ENCODE measurements around the gene RBM5.

- TF ChIP-seq, protein P1, sequence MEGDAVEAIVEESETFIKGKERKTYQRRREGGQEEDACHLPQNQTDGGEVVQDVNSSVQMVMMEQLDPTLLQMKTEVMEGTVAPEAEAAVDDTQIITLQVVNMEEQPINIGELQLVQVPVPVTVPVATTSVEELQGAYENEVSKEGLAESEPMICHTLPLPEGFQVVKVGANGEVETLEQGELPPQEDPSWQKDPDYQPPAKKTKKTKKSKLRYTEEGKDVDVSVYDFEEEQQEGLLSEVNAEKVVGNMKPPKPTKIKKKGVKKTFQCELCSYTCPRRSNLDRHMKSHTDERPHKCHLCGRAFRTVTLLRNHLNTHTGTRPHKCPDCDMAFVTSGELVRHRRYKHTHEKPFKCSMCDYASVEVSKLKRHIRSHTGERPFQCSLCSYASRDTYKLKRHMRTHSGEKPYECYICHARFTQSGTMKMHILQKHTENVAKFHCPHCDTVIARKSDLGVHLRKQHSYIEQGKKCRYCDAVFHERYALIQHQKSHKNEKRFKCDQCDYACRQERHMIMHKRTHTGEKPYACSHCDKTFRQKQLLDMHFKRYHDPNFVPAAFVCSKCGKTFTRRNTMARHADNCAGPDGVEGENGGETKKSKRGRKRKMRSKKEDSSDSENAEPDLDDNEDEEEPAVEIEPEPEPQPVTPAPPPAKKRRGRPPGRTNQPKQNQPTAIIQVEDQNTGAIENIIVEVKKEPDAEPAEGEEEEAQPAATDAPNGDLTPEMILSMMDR (IDR thresholded peaks at IDR 0.05), result no peak
- no peak for TF ChIP-seq MAX (IDR thresholded peaks at IDR 0.05; ENCODE audit: low read depth)
- TF ChIP-seq SIN3A (IDR thresholded peaks at IDR 0.05; ENCODE audit: borderline replicate concordance, low read depth, low read length), result no peak
- TF ChIP-seq USF1 (IDR thresholded peaks at IDR 0.05; ENCODE audit: borderline replicate concordance, low read depth), result no peak
- no peak for TF ChIP-seq TAF1 (IDR thresholded peaks at IDR 0.05; ENCODE audit: borderline replicate concordance, low read depth, low read length)
- no peak for TF ChIP-seq YY1 (IDR thresholded peaks at IDR 0.05; ENCODE audit: low read depth)
- TF ChIP-seq RCOR1 (IDR thresholded peaks at IDR 0.05; ENCODE audit: low read length), result no peak
- no peak for TF ChIP-seq POLR2AphosphoS5 (IDR thresholded peaks at IDR 0.05; ENCODE audit: low read depth, low read length)
- TF ChIP-seq RAD21 (IDR thresholded peaks at IDR 0.05; ENCODE audit: low read length), result no peak
- TF ChIP-seq RFX5 (IDR thresholded peaks at IDR 0.05; ENCODE audit: low read length), result no peak
- no peak for TF ChIP-seq JUND (IDR thresholded peaks at IDR 0.05)
- no peak for TF ChIP-seq ELF1 (IDR thresholded peaks at IDR 0.05)
- no peak for TF ChIP-seq CHD2 (IDR thresholded peaks at IDR 0.05; ENCODE audit: low read length, partially characterized antibody)
Observed at GRCh38 chr3:50047426-50047825, 41.3 kb upstream of the RBM5 start.
